Measurements from ENCODE around the gene ADGRG3. TPM values are rescaled to one million over a fixed set of nuclear protein-coding genes. Genes with fewer than 3 reads are reported as not detected.

The ADGRG3 gene
- total and polyA plus RNA-seq, 2 of the 13 experiments (the other 11 are each of a cell fraction or from before 2014, with no cell fraction given): 2.7 to 11.8 TPM

GRCh38 chr16:57734925-57735754 is 67.0 kb downstream of the ADGRG3 start (continued):
- TF ChIP-seq ZNF777 (CRISPR knock-in tag; IDR thresholded peaks at IDR 0.05) (peak; percentile 25; the same call in 1 of the 2 replicates), ZHX1 (CRISPR knock-in tag; IDR thresholded peaks at IDR 0.05; ENCODE audit: low read depth) (peak; percentile 84; the same call in 1 of the 2 replicates), BRCA1 (CRISPR knock-in tag; IDR thresholded peaks at IDR 0.05) (0 out of 2 replicates have a peak, but pooled peaks have one; percentile 20), ZNF468 (CRISPR knock-in tag; IDR thresholded peaks at IDR 0.05) (0 out of 2 replicates have a peak, but pooled peaks have one; percentile 45), ZNF367 (CRISPR knock-in tag; IDR thresholded peaks at IDR 0.05; ENCODE audit: borderline replicate concordance) (0 out of 2 replicates have a peak, but pooled peaks have one; percentile 60), ZNF441 (CRISPR knock-in tag; IDR thresholded peaks at IDR 0.05; ENCODE audit: borderline replicate concordance) (peak; percentile 80; the same call in 1 of the 2 replicates), DNMT1 (CRISPR knock-in tag; IDR thresholded peaks at IDR 0.05) (peak; percentile 41; the same call in 1 of the 2 replicates), HMGXB3 (CRISPR knock-in tag; IDR thresholded peaks at IDR 0.05; ENCODE audit: borderline replicate concordance) (peak; percentile 100), POLR2A (IDR thresholded peaks at IDR 0.05; ENCODE audit: insufficient read depth in 1 of 2, low read depth in 2 of 2, low read length in 2 of 2) (peak; percentile 89 to 90; a peak in 3 of 4 replicates), NBN (conservative IDR thresholded peaks at IDR 0.05) (no peak), NCOA1 (CRISPR knock-in tag; IDR thresholded peaks at IDR 0.05) (peak; percentile 83; the same call in 1 of the 2 replicates), GZF1 (CRISPR knock-in tag; IDR thresholded peaks at IDR 0.05) (no peak)
- TF ChIP-seq, protein P1, sequence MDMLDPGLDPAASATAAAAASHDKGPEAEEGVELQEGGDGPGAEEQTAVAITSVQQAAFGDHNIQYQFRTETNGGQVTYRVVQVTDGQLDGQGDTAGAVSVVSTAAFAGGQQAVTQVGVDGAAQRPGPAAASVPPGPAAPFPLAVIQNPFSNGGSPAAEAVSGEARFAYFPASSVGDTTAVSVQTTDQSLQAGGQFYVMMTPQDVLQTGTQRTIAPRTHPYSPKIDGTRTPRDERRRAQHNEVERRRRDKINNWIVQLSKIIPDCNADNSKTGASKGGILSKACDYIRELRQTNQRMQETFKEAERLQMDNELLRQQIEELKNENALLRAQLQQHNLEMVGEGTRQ (IDR thresholded peaks at IDR 0.05; ENCODE audit: low read depth, low read length): no peak
- TF ChIP-seq, protein P1 (CRISPR knock-in tag; IDR thresholded peaks at IDR 0.05; ENCODE audit: borderline replicate concordance): peak; percentile 80; the same call in 1 of the 2 replicates

All from HepG2 (cell line).